LNCAP (cell line): Measurements from ENCODE around the gene GLRX3.
A peak's percentile ranks its signal among the peaks of the same experiment; 100 is the strongest.

Source experiments
- CTCF ChIP-seq: fragments of 450-650 bp; IDR thresholded peaks from 2 replicates; pipeline ENCODE4 v1.5.1; 2017; ENCODE audit warnings: mild to moderate bottlenecking

Gene GLRX3

GRCh38 chr10:130185591-130185990, 49.4 kb downstream of the GLRX3 start:
- TF ChIP-seq CTCF: no peak

GRCh38 chr10:130188195-130189175, 52.3 kb downstream of the GLRX3 start:
- no peak for TF ChIP-seq CTCF

- no peak for TF ChIP-seq CTCF
Observed at GRCh38 chr10:130189608-130190054, 53.4 kb downstream of the GLRX3 start.

- peak; percentile 100 for TF ChIP-seq CTCF
Observed at GRCh38 chr10:130190055-130190736, 54.0 kb downstream of the GLRX3 start.

- no peak for TF ChIP-seq CTCF
Observed at GRCh38 chr10:130190737-130191115, 54.5 kb downstream of the GLRX3 start.

- no peak for TF ChIP-seq CTCF
Observed at GRCh38 chr10:130191380-130191779, 55.2 kb downstream of the GLRX3 start.

- TF ChIP-seq CTCF: no peak
Observed at GRCh38 chr10:130192276-130192848, 56.2 kb downstream of the GLRX3 start.
